ENCODE results near the gene ANKLE2.

DNA sequence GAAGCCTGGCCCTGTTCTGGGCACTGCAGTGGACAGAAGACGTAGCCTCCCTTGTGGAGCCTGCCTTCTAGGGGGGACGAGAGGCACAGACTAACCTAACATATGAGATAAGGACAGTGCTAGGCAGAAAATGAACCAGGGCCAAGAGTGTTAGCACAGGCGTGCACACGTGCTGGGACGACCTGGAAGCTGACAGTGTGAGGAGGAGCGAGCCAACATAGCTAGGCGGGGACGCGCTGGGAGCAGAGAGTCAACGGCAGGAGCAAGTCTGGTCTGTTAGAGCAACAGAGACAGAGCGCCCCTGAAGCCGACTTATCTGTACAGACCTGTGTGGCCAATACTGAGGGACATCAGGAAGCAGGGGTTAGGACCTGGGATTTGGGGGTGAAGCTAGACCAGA lies 66.2 kb downstream of the ANKLE2 start:
- TF ChIP-seq CTCF (IDR thresholded peaks at IDR 0.05; ENCODE audit: insufficient read depth, low read length, poor library complexity, severe bottlenecking), result no peak
- no peak for TF ChIP-seq EZH2phosphoT487 (conservative IDR thresholded peaks at IDR 0.05; ENCODE audit: low read length)

All from SU-DHL-6 (cell line).